ENCODE results near the gene CDH23. TPM values are rescaled to one million over a fixed set of nuclear protein-coding genes. Genes with fewer than 3 reads are reported as not detected.

Gene CDH23
- total and polyA plus RNA-seq, 2 donors (not counting 1 experiment from before 2014, with no cell fraction given): 0.37 to 0.89 TPM

GRCh38 chr10:71478173-71478572, 81.5 kb downstream of the CDH23 start:
- TF ChIP-seq EZH2 (IDR thresholded peaks at IDR 0.05; ENCODE audit: borderline replicate concordance, insufficient read depth, low read depth, low read length, poor library complexity, severe bottlenecking) (no peak), CTCF (IDR thresholded peaks at IDR 0.05) (no peak)
- Histone ChIP-seq H3K27me3 (replicated peaks in 1 of 4; ENCODE audit: control extremely low read depth in 1 of 4, control insufficient read depth in 3 of 4, insufficient read depth in 4 of 4, low read length in 3 of 4) (no peaks in the 10 kb centered on the region), H3K9ac (ENCODE audit: low read length) (no peak overlapping the region), H2AFZ (ENCODE audit: insufficient read depth, low read depth, low read length, poor library complexity, severe bottlenecking) (no peak overlapping the region), H3K4me1 (ENCODE audit: control insufficient read depth in 2 of 2, insufficient read depth in 2 of 2, low read length in 2 of 2) (peaks cover 23 to 25% of the 10 kb centered on the region in 2 donors), H3K27ac (ENCODE audit: low read length in 2 of 2) (no peak overlapping the region), H3K4me3 (ENCODE audit: control extremely low read depth in 1 of 5, extremely low read depth in 1 of 5, insufficient read depth in 1 of 5, low read depth in 2 of 5, low read length in 4 of 5) (no peak overlapping the region), H3K79me2 (ENCODE audit: control insufficient read depth, insufficient read depth, low read length) (no peaks in the 10 kb centered on the region), H3K9me3 (ENCODE audit: control extremely low read depth in 1 of 3, control insufficient read depth in 2 of 3, insufficient read depth in 1 of 3, low read length in 2 of 3) (peaks cover 0 to 15% (median 0%) of the 10 kb centered on the region in 3 donors), H4K20me1 (ENCODE audit: control insufficient read depth, insufficient read depth, low read length, poor library complexity, severe bottlenecking) (no peaks in the 10 kb centered on the region), H3K36me3 (replicated peaks in 1 of 2; ENCODE audit: control extremely low read depth in 1 of 2, control insufficient read depth in 1 of 2, extremely low read depth in 1 of 2, insufficient read depth in 2 of 2, low read length in 1 of 2) (no peaks in the 10 kb centered on the region), H3K4me2 (replicated peaks; ENCODE audit: low read depth, low read length, poor library complexity, severe bottlenecking) (no peak overlapping the region)
- CTCF ChIA-PET: no interaction called here
- DNase-seq (no peak), ATAC-seq (ENCODE audit: low read depth) (no peak)
- Mint-ChIP-seq H3K27me3 (peaks cover 4% of the 10 kb centered on the region), H3K27ac (no peak overlapping the region), H3K9me3 (ENCODE audit: insufficient read depth) (no peaks in the 10 kb centered on the region), H3K4me1 (peaks cover 25% of the 10 kb centered on the region), H3K4me3 (no peak overlapping the region)
- intact Hi-C loops (cut with micrococcal nuclease): no loop called here
- WGBS (ENCODE audit: insufficient coverage): 92% methylated on average over 3 of the region's 3 CpGs
- POLR2A ChIA-PET: no interaction called here

- CTCF ChIA-PET: no interaction called here
These were observed 82.2 kb downstream of the CDH23 start for GRCh38 chr10:71478813-71479365.

More at GRCh38 chr10:71478813-71479365, 82.2 kb downstream of the CDH23 start:
- Histone ChIP-seq H3K36me3 (replicated peaks in 1 of 2; ENCODE audit: control extremely low read depth in 1 of 2, control insufficient read depth in 1 of 2, extremely low read depth in 1 of 2, insufficient read depth in 2 of 2, low read length in 1 of 2) (no peaks in the 10 kb centered on the region), H3K4me2 (replicated peaks; ENCODE audit: low read depth, low read length, poor library complexity, severe bottlenecking) (no peak overlapping the region), H3K4me1 (ENCODE audit: control insufficient read depth in 2 of 2, insufficient read depth in 2 of 2, low read length in 2 of 2) (peaks cover 23 to 25% of the 10 kb centered on the region in 2 donors), H3K9me3 (ENCODE audit: control extremely low read depth in 1 of 3, control insufficient read depth in 2 of 3, insufficient read depth in 1 of 3, low read length in 2 of 3) (peaks cover 0 to 15% (median 0%) of the 10 kb centered on the region in 3 donors), H4K20me1 (ENCODE audit: control insufficient read depth, insufficient read depth, low read length, poor library complexity, severe bottlenecking) (no peaks in the 10 kb centered on the region), H2AFZ (ENCODE audit: insufficient read depth, low read depth, low read length, poor library complexity, severe bottlenecking) (no peak overlapping the region), H3K27ac (ENCODE audit: low read length in 2 of 2) (no peak overlapping the region), H3K79me2 (ENCODE audit: control insufficient read depth, insufficient read depth, low read length) (no peaks in the 10 kb centered on the region), H3K27me3 (replicated peaks in 1 of 4; ENCODE audit: control extremely low read depth in 1 of 4, control insufficient read depth in 3 of 4, insufficient read depth in 4 of 4, low read length in 3 of 4) (no peaks in the 10 kb centered on the region), H3K9ac (ENCODE audit: low read length) (no peak overlapping the region), H3K4me3 (ENCODE audit: control extremely low read depth in 1 of 5, extremely low read depth in 1 of 5, insufficient read depth in 1 of 5, low read depth in 2 of 5, low read length in 4 of 5) (no peak overlapping the region)
- Mint-ChIP-seq H3K4me1 (peaks cover 25% of the 10 kb centered on the region), H3K27me3 (peaks cover 4% of the 10 kb centered on the region), H3K27ac (no peak overlapping the region), H3K9me3 (ENCODE audit: insufficient read depth) (no peaks in the 10 kb centered on the region), H3K4me3 (no peak overlapping the region)
- POLR2A ChIA-PET: no interaction called here
- WGBS (ENCODE audit: insufficient coverage): 100% methylated on average over 3 of the region's 5 CpGs
- no peak for TF ChIP-seq CTCF (IDR thresholded peaks at IDR 0.05)
- no peak for TF ChIP-seq EZH2 (IDR thresholded peaks at IDR 0.05; ENCODE audit: borderline replicate concordance, insufficient read depth, low read depth, low read length, poor library complexity, severe bottlenecking)
- intact Hi-C loops (cut with micrococcal nuclease): no loop called here
- no peak for DNase-seq
- ATAC-seq (ENCODE audit: low read depth): no peak
